CD4-positive, alpha-beta T cell treated with Interleukin-15 for 4 hours (primary cell): ENCODE measurements around the gene CMSS1.

Experiments used
- DNase-seq: peaks from one replicate; pipeline ENCODE4 v3.0.0-alpha.2; 2020; ENCODE audit warnings: low spot score

Gene CMSS1

DNA sequence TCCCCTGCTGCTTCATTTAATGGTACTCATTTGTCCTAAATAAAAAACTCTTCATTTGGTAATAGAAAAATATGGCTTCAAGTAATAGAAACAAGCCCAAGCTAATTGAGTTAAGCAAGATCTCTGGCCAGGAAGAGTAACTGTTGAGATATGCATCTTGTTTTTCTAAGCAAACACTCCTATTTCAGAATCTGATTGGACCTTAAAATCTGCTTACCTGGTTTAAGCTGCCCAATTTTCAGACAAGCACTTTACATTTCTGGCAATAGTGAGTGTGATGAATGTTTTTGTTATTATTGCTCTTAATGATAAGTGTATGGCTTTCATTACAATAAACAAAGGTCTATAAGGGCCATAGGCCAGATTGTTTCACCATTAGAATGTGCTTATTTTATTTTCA, 86.2 kb downstream of the CMSS1 start:
- no peak for DNase-seq

- no peak for DNase-seq
Measured at GRCh38 chr3:99907959-99908544, 90.4 kb downstream of the CMSS1 start.

GRCh38 chr3:99909714-99910495, 92.2 kb downstream of the CMSS1 start:
- no peak for DNase-seq

GRCh38 chr3:99910752-99911290, 93.2 kb downstream of the CMSS1 start:
- DNase-seq: no peak

DNA sequence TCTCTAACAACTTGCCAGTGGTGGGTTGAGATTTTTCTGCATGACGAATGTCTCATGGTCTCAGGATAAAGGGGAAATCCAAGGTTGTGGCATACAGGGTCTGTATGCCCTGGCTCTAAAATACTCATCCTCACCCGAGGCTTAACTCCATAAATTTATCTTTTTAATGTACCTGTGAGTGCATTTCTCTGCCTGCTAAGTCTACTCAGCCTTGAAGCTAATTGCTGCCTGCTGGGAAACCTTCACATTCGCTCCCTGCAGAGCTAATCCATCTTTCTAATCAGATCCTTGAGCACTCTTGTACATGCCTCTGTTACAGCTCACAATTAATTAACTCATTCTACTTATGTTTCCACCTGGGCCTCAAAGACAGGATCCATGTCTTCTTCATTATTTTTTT, 93.8 kb downstream of the CMSS1 start:
- no peak for DNase-seq

GRCh38 chr3:99915906-99916432, 98.3 kb downstream of the CMSS1 start:
- DNase-seq: no peak

DNA sequence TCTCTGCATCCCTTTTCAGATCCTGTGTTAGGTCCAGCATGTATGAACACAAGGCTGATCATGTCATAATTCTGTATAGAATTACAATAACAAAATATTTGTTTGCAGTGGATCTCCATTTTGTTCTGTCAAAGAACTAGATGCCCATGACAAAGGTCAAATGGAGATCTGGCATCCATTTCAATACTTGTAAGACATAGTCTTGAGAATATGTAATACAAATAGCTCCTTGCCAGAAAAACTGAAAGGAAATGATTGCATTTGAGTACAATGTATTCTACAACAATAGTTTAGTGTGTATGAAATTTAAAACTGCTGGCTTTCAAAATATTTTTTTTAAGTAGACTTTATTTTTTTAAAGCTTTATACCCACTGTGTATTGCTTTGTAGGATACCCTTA, 101.1 kb downstream of the CMSS1 start:
- no peak for DNase-seq

- no peak for DNase-seq
Measured at GRCh38 chr3:99919694-99920093, 102.0 kb downstream of the CMSS1 start.

DNA sequence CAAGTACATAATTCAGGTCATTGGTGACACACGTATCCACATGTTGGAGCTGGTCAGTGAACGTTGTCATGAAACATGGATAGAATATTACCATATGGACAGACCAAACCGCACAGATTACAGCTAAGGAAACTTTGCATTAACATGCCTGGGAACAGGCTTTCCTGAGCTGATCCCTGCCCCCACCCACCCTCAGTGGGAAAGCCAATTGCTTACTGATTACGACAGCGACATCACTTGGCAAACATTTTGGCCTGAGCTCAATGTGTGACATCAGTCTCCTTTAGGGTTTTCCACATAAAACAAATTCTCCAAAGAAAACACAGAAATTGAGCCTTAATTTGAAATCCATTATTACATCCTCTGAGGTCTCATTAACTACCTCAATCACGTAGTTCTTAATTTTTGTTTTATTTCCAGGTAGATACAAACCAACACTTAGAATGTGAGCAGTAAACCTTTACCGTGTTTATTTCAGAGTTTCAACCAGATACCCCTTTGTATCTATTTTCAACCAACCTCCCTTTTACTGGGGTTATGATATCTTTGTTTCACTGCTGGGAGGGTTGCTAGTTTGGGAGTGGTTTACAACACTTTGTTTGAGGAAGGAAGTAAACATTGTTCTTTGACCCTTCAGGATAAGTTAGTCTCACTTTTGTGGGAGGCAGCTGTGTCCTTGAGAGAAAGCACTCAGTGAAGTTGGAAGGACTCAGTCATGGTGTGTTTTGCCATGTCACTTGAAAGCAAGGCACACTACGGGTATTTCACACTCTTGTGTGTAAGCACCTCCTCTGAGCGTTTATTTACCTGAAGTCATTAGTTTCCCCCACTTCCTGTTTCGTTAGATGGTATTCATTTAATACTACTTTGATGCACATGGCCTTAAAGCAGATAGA, 103.1 kb downstream of the CMSS1 start:
- DNase-seq: no peak

GRCh38 chr3:99921377-99921695, 103.7 kb downstream of the CMSS1 start:
- DNase-seq: no peak

GRCh38 chr3:99921986-99922385, 104.3 kb downstream of the CMSS1 start:
- DNase-seq: no peak

DNA sequence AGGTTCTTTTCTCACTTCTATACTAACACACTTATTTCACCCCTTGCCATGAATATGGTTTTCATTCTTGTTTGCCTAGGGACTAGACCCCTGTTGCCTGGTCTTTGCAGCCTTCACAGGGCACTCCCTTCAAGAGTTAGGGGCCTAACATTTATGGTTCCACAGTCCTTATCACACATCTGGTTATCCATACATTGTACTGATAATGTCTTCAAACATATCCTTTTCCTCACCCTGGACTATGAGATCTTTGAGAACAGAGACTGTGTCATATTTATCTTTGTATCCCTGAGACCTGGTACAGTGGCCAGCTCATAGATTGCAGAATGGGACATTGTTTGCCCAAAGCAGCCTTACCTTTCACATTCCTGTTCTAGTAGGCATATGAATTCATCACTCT, 106.2 kb downstream of the CMSS1 start:
- no peak for DNase-seq

DNA sequence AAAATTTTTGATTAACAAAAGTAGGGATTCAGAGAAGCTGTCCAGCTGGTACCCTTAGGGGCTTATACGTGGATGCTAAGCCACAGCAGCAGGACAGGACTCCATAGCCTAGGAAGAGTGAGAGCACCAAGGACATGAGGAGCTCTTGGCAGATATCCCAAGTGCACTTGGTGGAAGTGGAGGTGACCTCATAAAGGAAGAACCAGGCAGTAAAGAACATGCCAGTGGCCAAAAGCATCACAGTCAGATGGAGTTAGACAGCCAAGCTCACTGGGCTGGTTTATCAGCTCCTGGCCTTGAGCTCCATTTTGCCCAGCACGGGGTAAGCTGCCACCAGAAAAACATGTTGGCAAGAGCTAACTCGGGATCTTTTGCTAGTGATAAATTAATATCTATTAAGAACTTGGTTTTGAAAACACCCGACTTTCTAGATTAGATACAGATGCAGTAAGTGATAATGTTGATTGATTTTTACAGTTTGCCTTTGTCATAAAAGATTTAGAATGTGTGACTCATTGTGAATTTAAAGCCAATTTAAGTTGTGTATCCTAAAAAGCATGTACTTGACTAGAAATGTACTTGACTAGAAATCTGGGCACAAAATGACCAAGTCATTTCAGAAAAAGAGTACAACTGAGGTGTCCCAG, 108.0 kb downstream of the CMSS1 start:
- DNase-seq: no peak

DNA sequence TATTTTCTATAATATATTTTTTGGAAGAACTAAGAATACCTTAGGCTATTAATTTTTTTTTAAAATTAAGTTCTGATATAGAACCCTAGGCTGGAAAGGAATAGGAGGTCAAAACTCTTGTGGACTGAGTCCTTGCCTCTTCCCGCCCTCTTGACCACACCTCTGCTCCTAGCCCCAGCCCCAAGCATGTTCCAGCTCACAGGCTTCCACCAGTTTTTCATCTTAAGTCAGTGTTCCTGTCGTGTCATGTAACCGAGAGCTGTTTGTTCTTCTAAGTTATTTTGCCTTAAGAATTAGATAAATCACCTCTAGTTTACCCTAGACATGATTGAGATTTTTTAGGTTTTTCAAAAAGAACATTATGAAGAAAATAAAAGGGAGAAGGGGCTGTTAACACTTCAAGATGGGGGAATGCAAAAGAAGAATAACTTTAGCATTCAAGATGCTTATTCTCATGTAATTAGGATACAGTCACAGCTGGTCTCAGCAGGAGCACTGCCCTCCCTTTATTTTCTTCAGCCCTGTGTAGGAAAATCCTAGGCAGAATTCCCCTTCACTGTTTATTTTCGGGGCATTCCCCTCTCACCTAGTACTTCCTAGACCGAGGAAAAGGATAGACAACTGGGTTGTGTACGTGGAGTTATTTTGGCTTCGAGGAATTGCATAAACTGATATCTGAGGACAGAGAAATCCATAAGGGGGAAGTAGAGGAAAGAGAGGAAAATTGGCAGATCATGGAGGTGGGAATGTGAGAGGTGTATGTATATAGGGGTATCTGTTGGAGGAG, 110.2 kb downstream of the CMSS1 start:
- no peak for DNase-seq

DNA sequence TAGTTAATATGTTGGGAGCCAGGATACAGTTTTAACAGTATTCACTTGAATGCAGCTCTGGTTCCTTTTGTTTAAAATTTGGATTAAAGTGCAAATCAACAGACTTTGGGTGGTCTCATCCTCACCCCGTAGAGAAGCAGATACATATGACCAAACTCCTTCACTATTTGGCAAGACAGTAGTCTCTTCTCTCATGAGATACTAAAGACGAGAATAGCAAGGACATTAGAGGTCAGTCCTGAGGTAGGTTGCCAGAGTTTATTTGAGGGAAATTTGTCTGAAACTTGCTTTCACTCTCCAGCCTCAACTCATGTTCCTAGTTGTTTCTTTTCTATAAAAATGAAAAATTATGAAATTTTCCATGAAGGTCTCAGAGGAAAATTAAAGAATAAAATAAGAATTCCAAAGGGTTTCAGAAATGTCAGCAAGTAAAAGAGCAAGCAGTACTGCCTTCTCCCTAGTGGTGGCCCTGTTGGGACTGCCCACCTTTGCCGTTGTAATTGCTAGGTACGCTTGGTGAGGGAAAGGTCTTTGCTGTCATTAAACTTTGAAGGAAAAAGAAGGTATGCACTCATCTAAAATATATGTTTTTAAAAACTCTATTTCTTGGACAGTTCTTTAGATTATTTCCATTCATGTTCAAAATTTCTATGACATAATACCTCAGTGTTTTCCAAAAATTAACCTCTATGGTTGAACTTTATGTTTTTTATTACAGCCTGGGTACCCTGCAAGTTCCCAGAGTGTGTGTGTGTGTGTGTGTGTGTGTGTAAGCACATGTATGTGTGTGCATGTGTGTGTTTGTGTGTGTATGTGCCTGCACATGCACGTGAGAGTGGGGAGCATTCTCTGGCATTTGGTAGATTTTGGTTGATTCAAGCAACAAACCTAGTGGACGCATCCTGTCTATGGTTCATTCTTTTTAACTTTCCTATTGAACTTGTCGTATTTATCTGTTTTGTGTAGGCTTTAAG, 111.4 kb downstream of the CMSS1 start:
- no peak for DNase-seq

DNA sequence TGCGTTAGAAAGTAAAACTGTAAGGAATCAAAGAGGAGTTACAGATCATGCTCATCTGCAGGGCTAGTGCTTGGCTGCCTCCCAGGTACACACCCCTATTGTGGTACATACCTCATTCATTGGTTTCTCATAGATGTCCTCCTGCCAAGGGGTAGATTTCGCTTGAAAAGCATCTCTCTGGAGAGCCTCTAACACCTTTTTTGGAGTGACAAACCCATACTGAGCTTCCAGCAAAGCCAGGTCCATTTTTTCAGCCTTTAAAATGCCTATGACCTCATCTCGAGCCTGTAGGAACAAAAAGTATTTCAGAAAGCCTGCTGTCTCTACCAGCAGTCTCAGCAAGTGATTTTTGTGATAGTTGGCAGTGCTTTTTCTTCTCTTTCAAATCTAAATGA, 112.1 kb downstream of the CMSS1 start:
- DNase-seq: no peak

- no peak for DNase-seq
Measured at GRCh38 chr3:99931059-99931458, 113.4 kb downstream of the CMSS1 start.

GRCh38 chr3:99933971-99934750, 116.5 kb downstream of the CMSS1 start:
- no peak for DNase-seq
